Loucy (cell line): Measurements from ENCODE around the gene SRGN.
A peak's percentile ranks its signal among the peaks of the same experiment; 100 is the strongest.

Experiments used
- H2AFZ ChIP-seq: fragments of 200-600 bp; sonication (generic); 2 replicates; pipeline ENCODE4 v1.6.0; 2016; ENCODE audit warnings: antibody characterized with exemption, mild to moderate bottlenecking, low read length, moderate library complexity
- H3F3A ChIP-seq: fragments of 200-600 bp; 2 replicates; pipeline ENCODE4 v1.6.0; 2016; ENCODE audit warnings: antibody characterized with exemption, low read depth, mild to moderate bottlenecking
- H3K27me3 ChIP-seq: fragments of 200-600 bp; sonication (generic); 2 replicates; pipeline ENCODE4 v1.6.1; 2014; ENCODE audit warnings: low read length, mild to moderate bottlenecking; ENCODE audit not compliant: insufficient read depth, poor library complexity, severe bottlenecking
- H3K36me3 ChIP-seq: fragments of 200-600 bp; sonication (generic); 2 replicates; pipeline ENCODE4 v1.6.1; 2016; ENCODE audit warnings: low read length; ENCODE audit not compliant: insufficient read depth
- H3K4me1 ChIP-seq: fragments of 200-600 bp; sonication (generic); 2 replicates; pipeline ENCODE4 v1.5.1; 2014; ENCODE audit warnings: low read length, mild to moderate bottlenecking; ENCODE audit not compliant: insufficient read depth, poor library complexity, severe bottlenecking
- H3K4me2 ChIP-seq: fragments of 200-600 bp; sonication (generic); 2 replicates; pipeline ENCODE4 v1.6.0; 2014; ENCODE audit warnings: antibody characterized with exemption, low read length, low read depth, mild to moderate bottlenecking; ENCODE audit not compliant: poor library complexity, severe bottlenecking
- H3K4me3 ChIP-seq: fragments of 200-600 bp; sonication (generic); 2 replicates; pipeline ENCODE4 v1.5.1; 2014; ENCODE audit warnings: low read length, mild to moderate bottlenecking, mixed read lengths; ENCODE audit not compliant: poor library complexity, severe bottlenecking
- H3K79me2 ChIP-seq: fragments of 200-600 bp; sonication (generic); 2 replicates; pipeline ENCODE4 v1.6.1; 2014; ENCODE audit warnings: low read length; ENCODE audit not compliant: insufficient read depth
- H3K9ac ChIP-seq: fragments of 200-600 bp; sonication (generic); 2 replicates; pipeline ENCODE4 v1.6.0; 2014; ENCODE audit warnings: mild to moderate bottlenecking, low read depth, low read length, moderate library complexity; ENCODE audit not compliant: poor library complexity, severe bottlenecking
- H3K9me2 ChIP-seq: fragments of 200-600 bp; sonication (generic); replicated peaks from 2 replicates; pipeline ENCODE4 v1.6.1; 2016; ENCODE audit warnings: low read depth, low read length, mixed read lengths
- H3K9me3 ChIP-seq: fragments of 200-600 bp; sonication (generic); 2 replicates; pipeline ENCODE4 v1.6.1; 2014; ENCODE audit warnings: mild to moderate bottlenecking, antibody characterized with exemption, low read length, low read depth; ENCODE audit not compliant: insufficient read depth
- H4K20me1 ChIP-seq: fragments of 200-600 bp; sonication (generic); 2 replicates; pipeline ENCODE4 v1.6.0; 2014; ENCODE audit warnings: antibody characterized with exemption, low read length, mild to moderate bottlenecking; ENCODE audit not compliant: insufficient read depth, poor library complexity, severe bottlenecking
- CTCF ChIP-seq: fragments of 200-600 bp; sonication (generic); conservative IDR thresholded peaks from 2 replicates; pipeline ENCODE4 v1.5.1; 2014; ENCODE audit warnings: mild to moderate bottlenecking, antibody characterized with exemption, low read length
- EZH2phosphoT487 ChIP-seq: fragments of 200-600 bp; IDR thresholded peaks from 2 replicates; pipeline ENCODE4 v1.6.1; 2018; ENCODE audit warnings: antibody characterized with exemption, mild to moderate bottlenecking, moderate library complexity, borderline replicate concordance

The SRGN gene

GRCh38 chr10:69145329-69145728 lies 57.4 kb downstream of the SRGN start:
- peaks cover 92% of the 10 kb centered on the region for H3K79me2 ChIP-seq
- H3K4me3 ChIP-seq, result no peak overlapping the region

GRCh38 chr10:69145864-69146263 lies 58.0 kb downstream of the SRGN start:
- H3K9me2 ChIP-seq, result no peaks in the 10 kb centered on the region
- no peak overlapping the region for H3K9ac ChIP-seq
- H3K4me1 ChIP-seq, result peaks cover 7% of the 10 kb centered on the region
- no peaks in the 10 kb centered on the region for H3F3A ChIP-seq
- no peak for TF ChIP-seq CTCF
- TF ChIP-seq EZH2phosphoT487, result no peak
- H3K4me2 ChIP-seq, result no peak overlapping the region
- H3K4me3 ChIP-seq, result no peak overlapping the region
- H3K9me3 ChIP-seq, result no peaks in the 10 kb centered on the region
- peaks cover 92% of the 10 kb centered on the region for H3K79me2 ChIP-seq
- H2AFZ ChIP-seq, result no peak overlapping the region
- no peaks in the 10 kb centered on the region for H3K36me3 ChIP-seq
- H3K27me3 ChIP-seq, result no peaks in the 10 kb centered on the region
- H4K20me1 ChIP-seq, result peaks cover 14% of the 10 kb centered on the region

More at GRCh38 chr10:69145329-69145728, 57.4 kb downstream of the SRGN start:
- no peaks in the 10 kb centered on the region for H3F3A ChIP-seq
- no peaks in the 10 kb centered on the region for H3K9me3 ChIP-seq
- no peak overlapping the region for H3K4me2 ChIP-seq
- H3K4me1 ChIP-seq, result peaks cover 7% of the 10 kb centered on the region
- no peaks in the 10 kb centered on the region for H3K27me3 ChIP-seq
- peaks cover 19% of the 10 kb centered on the region for H4K20me1 ChIP-seq
- H3K36me3 ChIP-seq, result no peaks in the 10 kb centered on the region
- no peak overlapping the region for H3K9ac ChIP-seq
- no peak for TF ChIP-seq CTCF
- no peak for TF ChIP-seq EZH2phosphoT487
- no peaks in the 10 kb centered on the region for H3K9me2 ChIP-seq
- no peak overlapping the region for H2AFZ ChIP-seq

GRCh38 chr10:69146759-69147158 lies 58.9 kb downstream of the SRGN start:
- Histone ChIP-seq H3K4me1 (peaks cover 7% of the 10 kb centered on the region), H3K4me2 (peak overlapping the region; percentile 29), H3K4me3 (no peak overlapping the region), H4K20me1 (peaks cover 16% of the 10 kb centered on the region), H3K79me2 (peaks cover 90% of the 10 kb centered on the region), H3K36me3 (no peaks in the 10 kb centered on the region), H3F3A (no peaks in the 10 kb centered on the region), H3K9me2 (no peaks in the 10 kb centered on the region), H3K27me3 (no peaks in the 10 kb centered on the region), H2AFZ (no peak overlapping the region), H3K9ac (no peak overlapping the region), H3K9me3 (no peaks in the 10 kb centered on the region)
- TF ChIP-seq EZH2phosphoT487 (no peak), CTCF (no peak)
